H9 (cell line): ENCODE data around the gene PALM2AKAP2. TPM values are rescaled to one million over a fixed set of nuclear protein-coding genes. Genes with fewer than 3 reads are reported as not detected.

Experiments
- DNase-seq: peaks from one replicate; pipeline ENCODE4 v3.0.0-alpha.2; 2017
- H2AFZ ChIP-seq: one replicate; pipeline ENCODE4 v1.6.1; 2013; ENCODE audit warnings: mild to moderate bottlenecking, low read length, control low read depth, moderate library complexity
- H2AK5ac ChIP-seq: 2 replicates; pipeline ENCODE4 v1.6.1; 2013; ENCODE audit warnings: low read length, control low read depth, mixed read lengths; ENCODE audit not compliant: insufficient read length
- H2BK120ac ChIP-seq: one replicate; pipeline ENCODE4 v1.6.1; 2013; ENCODE audit warnings: low read depth, mild to moderate bottlenecking, low read length, control low read depth, inconsistent platforms; ENCODE audit not compliant: poor library complexity, severe bottlenecking
- H2BK12ac ChIP-seq: 2 replicates; pipeline ENCODE4 v1.6.1; 2013; ENCODE audit warnings: low read length, control low read depth, mixed read lengths, low read depth; ENCODE audit not compliant: insufficient read length
- H2BK15ac ChIP-seq: 2 replicates; pipeline ENCODE4 v1.6.1; 2013; ENCODE audit warnings: low read depth, low read length, control low read depth
- H2BK20ac ChIP-seq: one replicate; pipeline ENCODE4 v1.6.1; 2013; ENCODE audit warnings: low read depth, mild to moderate bottlenecking, low read length, control low read depth, inconsistent platforms; ENCODE audit not compliant: poor library complexity, severe bottlenecking
- H2BK5ac ChIP-seq: 2 replicates; pipeline ENCODE4 v1.6.1; 2013; ENCODE audit warnings: low read length, control low read depth, mixed read lengths; ENCODE audit not compliant: insufficient read length
- H3K14ac ChIP-seq: 2 replicates; pipeline ENCODE4 v1.6.1; 2013; ENCODE audit warnings: low read length, control low read depth; ENCODE audit not compliant: insufficient read depth
- H3K18ac ChIP-seq: 2 replicates; pipeline ENCODE4 v1.6.1; 2013; ENCODE audit warnings: low read depth, mild to moderate bottlenecking, mixed read lengths, low read length, control low read depth; ENCODE audit not compliant: insufficient read length
- H3K23ac ChIP-seq: 2 replicates; pipeline ENCODE4 v1.6.1; 2013; ENCODE audit warnings: low read length, control low read depth, mixed read lengths, low read depth; ENCODE audit not compliant: insufficient read length
- H3K23me2 ChIP-seq: 2 replicates; pipeline ENCODE4 v1.6.1; 2013; ENCODE audit warnings: low read depth, mild to moderate bottlenecking, mixed read lengths, low read length, control low read depth; ENCODE audit not compliant: insufficient read length, poor library complexity, severe bottlenecking
- H3K27ac ChIP-seq: 2 replicates; pipeline ENCODE4 v1.5.1; 2013; ENCODE audit warnings: low read length, control low read depth, mixed read lengths, low read depth; ENCODE audit not compliant: insufficient read length
- H3K27me3 ChIP-seq: 2 replicates; pipeline ENCODE4 v1.6.1; 2013; ENCODE audit warnings: low read length, control low read depth, inconsistent platforms; ENCODE audit not compliant: insufficient read depth
- H3K4ac ChIP-seq: 2 replicates; pipeline ENCODE4 v1.6.1; 2013; ENCODE audit warnings: low read depth, mild to moderate bottlenecking, control low read depth, inconsistent platforms, low read length, moderate library complexity
- H3K4me1 ChIP-seq: 2 replicates; pipeline ENCODE4 v1.6.1; 2013; ENCODE audit warnings: low read length, control low read depth, inconsistent platforms; ENCODE audit not compliant: insufficient read depth
- H3K4me2 ChIP-seq: 2 replicates; pipeline ENCODE4 v1.6.1; 2013; ENCODE audit warnings: low read length, control low read depth, mixed read lengths; ENCODE audit not compliant: insufficient read length, insufficient read depth
- H3K56ac ChIP-seq: 2 replicates; pipeline ENCODE4 v1.6.1; 2013; ENCODE audit warnings: low read depth, mild to moderate bottlenecking, mixed read lengths, low read length, control low read depth; ENCODE audit not compliant: insufficient read length
- H3K79me1 ChIP-seq: 2 replicates; pipeline ENCODE4 v1.6.1; 2013; ENCODE audit warnings: low read depth, mild to moderate bottlenecking, moderate library complexity, low read length, control low read depth, inconsistent platforms; ENCODE audit not compliant: insufficient read depth, poor library complexity, severe bottlenecking
- H3K79me2 ChIP-seq: 2 replicates; pipeline ENCODE4 v1.6.1; 2013; ENCODE audit warnings: low read length, control low read depth, inconsistent platforms; ENCODE audit not compliant: insufficient read depth
- H3K9ac ChIP-seq: 2 replicates; pipeline ENCODE4 v1.6.1; 2013; ENCODE audit warnings: low read length, control low read depth, mixed read lengths; ENCODE audit not compliant: insufficient read length; ENCODE audit errors: extremely low read depth
- H3K9me3 ChIP-seq: one replicate; pipeline ENCODE4 v1.6.1; 2013; ENCODE audit warnings: low read depth, low read length, inconsistent platforms; ENCODE audit not compliant: control insufficient read depth
- H3T11ph ChIP-seq: one replicate; pipeline ENCODE4 v1.6.1; 2013; ENCODE audit warnings: mild to moderate bottlenecking, low read length, control low read depth, inconsistent platforms
- H4K20me1 ChIP-seq: one replicate; pipeline ENCODE4 v1.6.1; 2013; ENCODE audit not compliant: control insufficient read depth, insufficient read length, insufficient read depth
- H4K5ac ChIP-seq: 2 replicates; pipeline ENCODE4 v1.6.1; 2013; ENCODE audit warnings: low read depth, mild to moderate bottlenecking, mixed read lengths, low read length, control low read depth; ENCODE audit not compliant: insufficient read length
- H4K8ac ChIP-seq: replicated peaks from 2 replicates; pipeline ENCODE4 v1.6.1; 2013; ENCODE audit warnings: low read length, control low read depth, mixed read lengths, low read depth; ENCODE audit not compliant: insufficient read length
- H4K91ac ChIP-seq: 2 replicates; pipeline ENCODE4 v1.6.1; 2013; ENCODE audit warnings: low read depth, mild to moderate bottlenecking, moderate library complexity, mixed read lengths, low read length, control low read depth; ENCODE audit not compliant: insufficient read length
- H3K27ac Mint-ChIP-seq, 3 experiments: 2 replicates in 2 of 3; 3 replicates in 1 of 3; pipeline ENCODE4 v1.8.0; 2020 to 2021; ENCODE audit warnings: mixed read lengths in 3 of 3, mild to moderate bottlenecking in 1 of 3, moderate library complexity in 1 of 3
- H3K27me3 Mint-ChIP-seq: 2 replicates; pipeline ENCODE4 v1.8.0; 2021; ENCODE audit warnings: low read depth, mild to moderate bottlenecking, moderate library complexity, mixed read lengths
- H3K36me3 Mint-ChIP-seq, 3 experiments: 2 replicates in 2 of 3; 3 replicates in 1 of 3; pipeline ENCODE4 v1.8.0; 2020 to 2021; ENCODE audit warnings: low read depth in 3 of 3, mixed read lengths in 3 of 3; ENCODE audit not compliant: insufficient read depth in 1 of 3
- H3K4me1 Mint-ChIP-seq, 2 experiments: 2 replicates each; pipeline ENCODE4 v1.8.0; 2020; ENCODE audit warnings: mixed read lengths in 2 of 2
- H3K4me3 Mint-ChIP-seq, 2 experiments: 2 replicates in 1 of 2; 3 replicates in 1 of 2; pipeline ENCODE4 v1.8.0; 2020 to 2021; ENCODE audit warnings: mild to moderate bottlenecking in 2 of 2, mixed read lengths in 2 of 2, moderate library complexity in 1 of 2
- H3K9me3 Mint-ChIP-seq, 2 experiments: 2 replicates in 1 of 2; 3 replicates in 1 of 2; pipeline ENCODE4 v1.8.0; 2020; ENCODE audit warnings: mild to moderate bottlenecking in 2 of 2, mixed read lengths in 2 of 2, moderate library complexity in 1 of 2
- CTCF ChIP-seq: fragments of 200-600 bp; sonication (generic); conservative IDR thresholded peaks from 3 replicates; pipeline ENCODE4 v1.8.0; 2021; ENCODE audit warnings: antibody characterized with exemption, mild to moderate bottlenecking
- WGBS: extraction: QIAGEN DNeasy Blood & Tissue Kit; methylation state at CpG from one replicate; pipeline ENCODE4 v1.1.7; 2013; ENCODE audit warnings: missing lambda C conversion rate, low lambda C conversion rate, mixed read lengths; ENCODE audit not compliant: insufficient read length; ENCODE audit errors: extremely low coverage; 5-methylcytosine and 5-hydroxymethylcytosine counted together
- total RNA-seq: library from RNA; stranded (reverse); gene quantifications from 2 replicates; pipeline ENCODE4 v1.2.1, GENCODE V29; 2021

The PALM2AKAP2 gene
- total RNA-seq, 1 experiment from 2014 or later: 3.6 TPM

GRCh38 chr9:109745335-109746283 lies 34.4 kb upstream of the PALM2AKAP2 start:
- DNase-seq: no peak
- no CpG with 5 or more reads among the region's 11 CpGs for WGBS
- Mint-ChIP-seq H3K9me3 (no peaks in the 10 kb centered on the region), H3K4me3 (no peak overlapping the region), H3K27ac (peak overlapping the region in 1 of 3 experiments; percentile 79; a peak in 2 of 7 replicates), H3K36me3 (no peaks in the 10 kb centered on the region), H3K4me1 (peaks cover 18 to 26% of the 10 kb centered on the region in 2 experiments), H3K27me3 (no peaks in the 10 kb centered on the region)
- H3K27ac ChIP-seq: no peak overlapping the region
- no peaks in the 10 kb centered on the region for H3K9me3 ChIP-seq
- H3T11ph ChIP-seq: no peak overlapping the region
- no peak overlapping the region for H2BK120ac ChIP-seq
- H3K14ac ChIP-seq: no peak overlapping the region
- no peak overlapping the region for H3K9ac ChIP-seq
- no peaks in the 10 kb centered on the region for H3K27me3 ChIP-seq
- H3K23ac ChIP-seq: no peak overlapping the region
- no peak overlapping the region for H2BK15ac ChIP-seq
- no peak overlapping the region for H2BK5ac ChIP-seq
- H3K23me2 ChIP-seq: no peaks in the 10 kb centered on the region
- H3K79me2 ChIP-seq: no peaks in the 10 kb centered on the region
- no peaks in the 10 kb centered on the region for H3K79me1 ChIP-seq
- no peaks in the 10 kb centered on the region; the same call in 1 of the 2 replicates for H3K4me1 ChIP-seq
- H4K20me1 ChIP-seq: no peaks in the 10 kb centered on the region
- no peak overlapping the region for H4K8ac ChIP-seq
- no peak overlapping the region for H3K56ac ChIP-seq
- H2AFZ ChIP-seq: no peak overlapping the region
- H2BK12ac ChIP-seq: no peak overlapping the region
- no peak overlapping the region for H3K4ac ChIP-seq
- H4K91ac ChIP-seq: no peak overlapping the region
- H3K4me2 ChIP-seq: no peak overlapping the region
- TF ChIP-seq CTCF: no peak
- no peak overlapping the region for H4K5ac ChIP-seq
- H2BK20ac ChIP-seq: no peak overlapping the region
- H2AK5ac ChIP-seq: no peak overlapping the region
- H3K18ac ChIP-seq: peak overlapping the region; percentile 63
